Amniotic epithelial cell (primary cell): Measurements from ENCODE around the gene ATE1.
"Not testable (repeated sequence)": the region's sequence is repeated elsewhere in the genome, so short reads cannot be mapped to it uniquely, and the experiment has no call there.

Experiments used
- DNase-seq: peaks from one replicate; pipeline ENCODE4 v3.0.0-alpha.2; 2010; ENCODE audit warnings: low read depth

Gene ATE1

GRCh38 chr10:121830101-121830500, 97.7 kb downstream of the ATE1 start:
- peak; percentile 9 for DNase-seq

- no peak for DNase-seq
These were observed 99.8 kb downstream of the ATE1 start for GRCh38 chr10:121828045-121828444.

- not testable (repeated sequence) for DNase-seq
These were observed 101.1 kb downstream of the ATE1 start for GRCh38 chr10:121826773-121827172.

- DNase-seq = peak; percentile 56
These were observed 103.8 kb downstream of the ATE1 start for GRCh38 chr10:121823993-121824463.

GRCh38 chr10:121822724-121823123, 105.1 kb downstream of the ATE1 start:
- DNase-seq = no peak

GRCh38 chr10:121822180-121822579, 105.7 kb downstream of the ATE1 start:
- DNase-seq = no peak

GRCh38 chr10:121819049-121819448, 108.8 kb downstream of the ATE1 start:
- peak; percentile 91 for DNase-seq

GRCh38 chr10:121818599-121818998, 109.2 kb downstream of the ATE1 start:
- DNase-seq = no peak

- no peak for DNase-seq
These were observed 111.6 kb downstream of the ATE1 start for GRCh38 chr10:121816197-121816596.

- no peak for DNase-seq
These were observed 114.0 kb downstream of the ATE1 start for GRCh38 chr10:121813857-121814256.

- DNase-seq = peak; percentile 81
These were observed 114.5 kb downstream of the ATE1 start for GRCh38 chr10:121813211-121813815.

- DNase-seq = no peak
These were observed 115.8 kb downstream of the ATE1 start for GRCh38 chr10:121812031-121812430.

GRCh38 chr10:121811386-121811785, 116.4 kb downstream of the ATE1 start:
- no peak for DNase-seq

GRCh38 chr10:121808835-121809234, 119.0 kb downstream of the ATE1 start:
- no peak for DNase-seq

- DNase-seq = peak; percentile 88
These were observed 123.4 kb downstream of the ATE1 start for GRCh38 chr10:121804460-121804859.

GRCh38 chr10:121803611-121804010, 124.2 kb downstream of the ATE1 start:
- no peak for DNase-seq

GRCh38 chr10:121800831-121801230, 127.0 kb downstream of the ATE1 start:
- no peak for DNase-seq

GRCh38 chr10:121800146-121800545, 127.7 kb downstream of the ATE1 start:
- DNase-seq = no peak

- DNase-seq = no peak
These were observed 130.3 kb downstream of the ATE1 start for GRCh38 chr10:121797490-121797889.

- no peak for DNase-seq
These were observed 131.5 kb downstream of the ATE1 start for GRCh38 chr10:121796342-121796741.

- DNase-seq = peak; percentile 76
These were observed 135.6 kb downstream of the ATE1 start for GRCh38 chr10:121792198-121792597.

GRCh38 chr10:121791761-121792160, 136.1 kb downstream of the ATE1 start:
- peak; percentile 72 for DNase-seq

- no peak for DNase-seq
These were observed 139.1 kb downstream of the ATE1 start for GRCh38 chr10:121788717-121789116.

GRCh38 chr10:121788115-121788514, 139.7 kb downstream of the ATE1 start:
- no peak for DNase-seq
